GM12873 (cell line): Measurements from ENCODE around the gene OR2M5.

Experiments used
- TF ChIP-seq, protein P1 (sequence below): IDR thresholded peaks from 2 replicates; pipeline ENCODE4 v1.5.1; 2012; ENCODE audit warnings: low read depth, mild to moderate bottlenecking, moderate library complexity, low read length, control low read depth; ENCODE audit not compliant: insufficient read depth; ENCODE audit errors: missing control alignments

OR2M5 gene

GRCh38 chr1:248140846-248141245, 4.1 kb upstream of the OR2M5 start:
- TF ChIP-seq, protein P1, sequence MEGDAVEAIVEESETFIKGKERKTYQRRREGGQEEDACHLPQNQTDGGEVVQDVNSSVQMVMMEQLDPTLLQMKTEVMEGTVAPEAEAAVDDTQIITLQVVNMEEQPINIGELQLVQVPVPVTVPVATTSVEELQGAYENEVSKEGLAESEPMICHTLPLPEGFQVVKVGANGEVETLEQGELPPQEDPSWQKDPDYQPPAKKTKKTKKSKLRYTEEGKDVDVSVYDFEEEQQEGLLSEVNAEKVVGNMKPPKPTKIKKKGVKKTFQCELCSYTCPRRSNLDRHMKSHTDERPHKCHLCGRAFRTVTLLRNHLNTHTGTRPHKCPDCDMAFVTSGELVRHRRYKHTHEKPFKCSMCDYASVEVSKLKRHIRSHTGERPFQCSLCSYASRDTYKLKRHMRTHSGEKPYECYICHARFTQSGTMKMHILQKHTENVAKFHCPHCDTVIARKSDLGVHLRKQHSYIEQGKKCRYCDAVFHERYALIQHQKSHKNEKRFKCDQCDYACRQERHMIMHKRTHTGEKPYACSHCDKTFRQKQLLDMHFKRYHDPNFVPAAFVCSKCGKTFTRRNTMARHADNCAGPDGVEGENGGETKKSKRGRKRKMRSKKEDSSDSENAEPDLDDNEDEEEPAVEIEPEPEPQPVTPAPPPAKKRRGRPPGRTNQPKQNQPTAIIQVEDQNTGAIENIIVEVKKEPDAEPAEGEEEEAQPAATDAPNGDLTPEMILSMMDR: no peak

GRCh38 chr1:248143311-248143710, 1.6 kb upstream of the OR2M5 start:
- TF ChIP-seq, protein P1: no peak

DNA sequence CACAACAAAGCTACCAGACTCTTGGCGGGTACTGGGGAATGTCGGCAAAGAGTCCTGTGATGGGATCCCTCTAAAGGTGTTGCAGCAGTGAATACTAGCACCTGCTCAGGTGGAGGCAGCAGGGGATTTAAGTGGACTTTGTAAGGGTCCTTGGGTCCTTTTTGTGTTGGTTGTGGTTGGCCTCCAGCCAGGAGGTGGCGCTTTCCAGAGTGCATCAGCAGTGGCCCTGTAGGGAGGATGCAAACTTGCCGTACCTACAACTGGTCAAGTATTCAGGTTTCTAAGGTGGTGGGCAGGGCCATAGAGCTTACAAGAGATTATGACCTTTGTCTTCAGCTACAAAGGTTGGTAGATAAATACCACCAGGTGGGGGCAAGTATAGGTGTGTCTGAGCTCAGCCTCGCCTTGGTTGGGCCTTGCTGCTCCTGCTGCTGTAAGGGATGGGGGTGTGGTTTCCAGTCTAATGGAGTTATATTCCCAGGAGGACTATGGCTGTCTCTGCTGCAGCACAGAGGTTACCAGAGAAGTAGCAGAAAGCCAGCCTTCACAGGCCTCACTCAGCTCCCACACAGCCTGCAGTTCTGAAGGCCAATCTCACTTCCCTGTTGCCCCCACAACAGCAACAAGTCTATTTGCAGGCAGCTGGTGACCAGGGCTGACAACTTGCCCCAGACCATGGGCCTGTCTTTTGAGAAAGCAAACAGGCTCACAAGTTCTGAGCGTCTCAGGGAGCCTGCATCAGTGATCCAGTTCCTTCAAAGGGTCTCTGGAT, 7.3 kb downstream of the OR2M5 start:
- TF ChIP-seq, protein P1: no peak

GRCh38 chr1:248155927-248156326, 11.0 kb downstream of the OR2M5 start:
- TF ChIP-seq, protein P1: no peak

GRCh38 chr1:248158758-248159157, 13.8 kb downstream of the OR2M5 start:
- TF ChIP-seq, protein P1: no peak

DNA sequence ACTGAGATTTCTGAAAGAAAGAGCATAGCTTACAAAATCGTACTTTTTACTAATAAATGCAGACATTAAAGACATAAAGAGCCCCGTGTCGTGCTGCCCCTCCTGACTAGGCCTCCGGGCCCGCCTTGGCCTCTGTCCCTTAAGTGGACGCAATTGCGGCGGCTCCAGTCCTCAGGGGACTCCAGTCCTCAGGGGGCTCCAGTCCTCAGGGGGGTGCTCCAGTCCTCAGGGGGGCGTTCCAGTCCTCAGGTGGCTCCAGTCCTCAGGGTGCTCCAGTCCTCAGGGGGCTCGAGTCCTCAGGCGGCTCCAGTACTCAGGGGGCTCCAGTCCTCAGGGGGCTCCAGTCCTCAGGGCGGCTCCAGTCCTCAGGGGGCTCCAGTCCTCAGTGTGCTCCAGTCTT, 19.1 kb downstream of the OR2M5 start:
- TF ChIP-seq, protein P1: no peak

- TF ChIP-seq, protein P1: no peak
Observed at GRCh38 chr1:248165186-248165585, 20.2 kb downstream of the OR2M5 start.
